ENCODE results near the gene WBP1. TPM values are rescaled to one million over a fixed set of nuclear protein-coding genes. Genes with fewer than 3 reads are reported as not detected.

The WBP1 gene
- polyA plus RNA-seq (2013, experiment 1 of 2): 46.3 TPM
- 45.2 TPM for polyA plus RNA-seq (2013, experiment 2 of 2)

DNA sequence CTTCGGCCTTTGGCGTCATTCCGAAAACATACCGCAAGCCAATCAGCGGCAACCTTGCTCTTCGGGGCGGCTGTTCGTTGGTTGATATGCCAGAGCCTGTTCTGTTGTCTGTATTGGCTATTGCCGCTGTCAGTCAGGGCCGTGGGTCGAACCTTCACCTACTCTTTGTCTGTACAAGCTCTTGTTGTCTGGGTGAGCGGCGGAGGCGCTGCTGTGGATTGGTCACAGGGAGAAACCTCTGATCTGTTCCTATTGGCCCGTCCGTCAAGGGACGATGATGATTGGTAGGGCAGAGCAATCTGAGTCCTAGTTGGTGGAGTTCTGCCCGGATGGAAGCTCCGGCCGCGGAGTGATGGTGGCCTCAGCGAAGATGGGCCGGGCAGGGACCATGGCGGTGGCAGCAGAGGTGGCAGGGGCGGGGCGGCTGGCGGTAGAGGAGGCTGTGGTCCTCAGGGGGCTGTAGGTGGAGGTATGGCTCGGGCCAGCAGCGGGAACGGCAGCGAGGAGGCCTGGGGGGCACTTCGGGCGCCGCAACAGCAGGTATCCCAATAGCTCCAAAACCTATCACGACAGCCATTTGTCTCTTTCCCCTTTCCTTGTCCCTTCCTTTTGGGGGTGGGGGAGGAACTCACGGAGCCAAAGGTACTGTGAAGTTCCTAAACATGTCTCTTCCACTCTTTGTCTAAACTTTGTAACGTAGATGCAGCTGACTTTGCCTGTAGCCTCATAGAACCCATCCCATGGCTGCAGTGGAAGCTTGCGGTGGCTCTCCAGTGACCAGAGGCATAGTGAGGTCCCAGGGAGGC is at the start of gene WBP1:
Gene WBP1 (plus strand): TSS at position 307 of the 806 bp plus-strand sequence. CDS start 165 bp downstream, at position 472.
- peak within 1 kb of the TSS; percentile 82 for H4K5ac ChIP-seq (ENCODE audit: low read length)

GRCh38 chr2:74413001-74413698 is 45.1 kb upstream of the WBP1 start:
- H2BK120ac ChIP-seq (ENCODE audit: low read depth, low read length): no peak overlapping the region
- H2BK15ac ChIP-seq (replicated peaks; ENCODE audit: low read depth): no peak overlapping the region
- H2AK5ac ChIP-seq (ENCODE audit: low read length): no peak overlapping the region
- no peaks in the 10 kb centered on the region for H3K4me1 ChIP-seq (ENCODE audit: control insufficient read depth, low read depth, low read length)
- no peak overlapping the region for H4K5ac ChIP-seq (ENCODE audit: low read length)
- no peak for DNase-seq
- H3K4ac ChIP-seq (ENCODE audit: low read depth, low read length): no peak overlapping the region
- H3K4me2 ChIP-seq (ENCODE audit: low read length): no peak overlapping the region
- H3K27me3 ChIP-seq (ENCODE audit: insufficient read depth, low read length, poor library complexity): no peaks in the 10 kb centered on the region
- no peak overlapping the region for H4K8ac ChIP-seq (ENCODE audit: low read depth, low read length)
- H3K27ac ChIP-seq (ENCODE audit: low read depth, low read length): no peak overlapping the region
- no peak overlapping the region for H3K9ac ChIP-seq (ENCODE audit: low read length)
- H2BK5ac ChIP-seq (ENCODE audit: low read length): no peak overlapping the region
- WGBS (ENCODE audit: extremely low coverage, insufficient coverage, low lambda C conversion rate): no CpG with 5 or more reads among the region's 8 CpGs
- H3K36me3 ChIP-seq (ENCODE audit: control insufficient read depth, insufficient read depth, low read length): no peaks in the 10 kb centered on the region
- H3K18ac ChIP-seq (ENCODE audit: low read length): no peak overlapping the region
- no peak overlapping the region for H3K4me3 ChIP-seq (ENCODE audit: low read length)
- H3K79me2 ChIP-seq (ENCODE audit: control insufficient read depth, insufficient read depth, low read length): no peaks in the 10 kb centered on the region
- no peak overlapping the region for H3K23ac ChIP-seq (ENCODE audit: low read length)
- no peaks in the 10 kb centered on the region for H3K79me1 ChIP-seq (ENCODE audit: low read length)
- no peak overlapping the region for H3K56ac ChIP-seq (ENCODE audit: low read length)

More for the DNA sequence above, at the start of gene WBP1:
- Histone ChIP-seq H3K27me3 (ENCODE audit: insufficient read depth, low read length, poor library complexity) (no peaks in the 10 kb centered on the region), H3K56ac (ENCODE audit: low read length) (peak within 1 kb of the TSS; percentile 100), H3K4ac (ENCODE audit: low read depth, low read length) (peak within 1 kb of the TSS; percentile 28), H3K36me3 (ENCODE audit: control insufficient read depth, insufficient read depth, low read length) (peaks cover 3% of the 10 kb centered on the region), H3K4me3 (ENCODE audit: low read length) (peak within 1 kb of the TSS; percentile 99), H2AK5ac (ENCODE audit: low read length) (peak within 1 kb of the TSS; percentile 84), H3K18ac (ENCODE audit: low read length) (peak within 1 kb of the TSS; percentile 34), H3K27ac (ENCODE audit: low read depth, low read length) (peak within 1 kb of the TSS; percentile 93), H3K23ac (ENCODE audit: low read length) (no peak within 1 kb of the TSS), H3K9ac (ENCODE audit: low read length) (peak within 1 kb of the TSS; percentile 100), H2BK15ac (replicated peaks; ENCODE audit: low read depth) (no peak within 1 kb of the TSS), H2BK5ac (ENCODE audit: low read length) (peak within 1 kb of the TSS; percentile 76), H2BK120ac (ENCODE audit: low read depth, low read length) (no peak within 1 kb of the TSS), H4K8ac (ENCODE audit: low read depth, low read length) (peak within 1 kb of the TSS; percentile 43), H3K4me2 (ENCODE audit: low read length) (peak within 1 kb of the TSS; percentile 96), H3K4me1 (ENCODE audit: control insufficient read depth, low read depth, low read length) (peaks cover 6% of the 10 kb centered on the region), H3K79me2 (ENCODE audit: control insufficient read depth, insufficient read depth, low read length) (peaks cover 9% of the 10 kb centered on the region), H3K79me1 (ENCODE audit: low read length) (peaks cover 10% of the 10 kb centered on the region)
- DNase-seq: peak; percentile 100
- WGBS (ENCODE audit: extremely low coverage, insufficient coverage, low lambda C conversion rate): no CpG with 5 or more reads among the region's 38 CpGs

DNA sequence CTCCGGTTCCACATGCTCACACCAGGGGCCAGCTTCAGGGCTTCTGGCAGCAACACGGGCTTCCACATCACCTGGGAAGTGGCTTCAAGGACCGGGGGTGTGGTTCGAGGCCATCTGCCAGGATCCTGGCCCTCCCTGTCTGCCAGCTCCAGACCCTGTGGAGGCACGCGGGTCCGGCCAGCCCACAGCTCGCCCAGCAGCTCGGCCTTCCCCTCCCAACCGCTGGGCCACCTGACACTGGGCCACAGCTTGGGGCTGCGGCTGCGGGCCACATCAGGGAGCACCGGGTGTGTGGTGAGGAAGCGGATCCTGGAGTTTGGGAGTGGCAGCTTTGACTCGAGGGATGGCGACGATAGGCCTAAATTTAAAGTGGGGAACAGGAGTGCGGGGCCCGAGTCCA is 43.8 kb upstream of the WBP1 start:
- no peaks in the 10 kb centered on the region for H3K27me3 ChIP-seq (ENCODE audit: insufficient read depth, low read length, poor library complexity)
- no peak overlapping the region for H3K4me3 ChIP-seq (ENCODE audit: low read length)
- no peak overlapping the region for H3K23ac ChIP-seq (ENCODE audit: low read length)
- H4K5ac ChIP-seq (ENCODE audit: low read length): no peak overlapping the region
- DNase-seq: no peak
- H3K4ac ChIP-seq (ENCODE audit: low read depth, low read length): no peak overlapping the region
- H2BK15ac ChIP-seq (replicated peaks; ENCODE audit: low read depth): no peak overlapping the region
- H3K4me2 ChIP-seq (ENCODE audit: low read length): no peak overlapping the region
- no CpG with 5 or more reads among the region's 19 CpGs for whole genome bisulfite sequencing (ENCODE audit: extremely low coverage, insufficient coverage, low lambda C conversion rate)
- no peak overlapping the region for H3K18ac ChIP-seq (ENCODE audit: low read length)
- no peak overlapping the region for H3K9ac ChIP-seq (ENCODE audit: low read length)
- H3K56ac ChIP-seq (ENCODE audit: low read length): no peak overlapping the region
- no peak overlapping the region for H4K8ac ChIP-seq (ENCODE audit: low read depth, low read length)
- H3K27ac ChIP-seq (ENCODE audit: low read depth, low read length): no peak overlapping the region
- no peak overlapping the region for H2AK5ac ChIP-seq (ENCODE audit: low read length)
- H2BK5ac ChIP-seq (ENCODE audit: low read length): no peak overlapping the region
- no peak overlapping the region for H2BK120ac ChIP-seq (ENCODE audit: low read depth, low read length)
- H3K79me1 ChIP-seq (ENCODE audit: low read length): no peaks in the 10 kb centered on the region
- H3K36me3 ChIP-seq (ENCODE audit: control insufficient read depth, insufficient read depth, low read length): no peaks in the 10 kb centered on the region
- no peaks in the 10 kb centered on the region for H3K4me1 ChIP-seq (ENCODE audit: control insufficient read depth, low read depth, low read length)
- H3K79me2 ChIP-seq (ENCODE audit: control insufficient read depth, insufficient read depth, low read length): no peaks in the 10 kb centered on the region

GRCh38 chr2:74414881-74415761 is 43.1 kb upstream of the WBP1 start:
- no peak for DNase-seq
- WGBS (ENCODE audit: extremely low coverage, insufficient coverage, low lambda C conversion rate): no CpG with 5 or more reads among the region's 66 CpGs
- no peak overlapping the region for H3K56ac ChIP-seq (ENCODE audit: low read length)
- no peak overlapping the region for H3K9ac ChIP-seq (ENCODE audit: low read length)
- H2AK5ac ChIP-seq (ENCODE audit: low read length): no peak overlapping the region
- H2BK15ac ChIP-seq (replicated peaks; ENCODE audit: low read depth): no peak overlapping the region
- no peaks in the 10 kb centered on the region for H3K79me1 ChIP-seq (ENCODE audit: low read length)
- H4K8ac ChIP-seq (ENCODE audit: low read depth, low read length): no peak overlapping the region
- no peaks in the 10 kb centered on the region for H3K4me1 ChIP-seq (ENCODE audit: control insufficient read depth, low read depth, low read length)
- no peak overlapping the region for H3K4me2 ChIP-seq (ENCODE audit: low read length)
- no peaks in the 10 kb centered on the region for H3K27me3 ChIP-seq (ENCODE audit: insufficient read depth, low read length, poor library complexity)
- no peak overlapping the region for H3K4me3 ChIP-seq (ENCODE audit: low read length)
- H3K27ac ChIP-seq (ENCODE audit: low read depth, low read length): no peak overlapping the region
- H2BK5ac ChIP-seq (ENCODE audit: low read length): no peak overlapping the region
- no peak overlapping the region for H2BK120ac ChIP-seq (ENCODE audit: low read depth, low read length)
- no peaks in the 10 kb centered on the region for H3K36me3 ChIP-seq (ENCODE audit: control insufficient read depth, insufficient read depth, low read length)
- no peak overlapping the region for H3K4ac ChIP-seq (ENCODE audit: low read depth, low read length)
- H4K5ac ChIP-seq (ENCODE audit: low read length): no peak overlapping the region
- no peaks in the 10 kb centered on the region for H3K79me2 ChIP-seq (ENCODE audit: control insufficient read depth, insufficient read depth, low read length)
- H3K23ac ChIP-seq (ENCODE audit: low read length): no peak overlapping the region
- no peak overlapping the region for H3K18ac ChIP-seq (ENCODE audit: low read length)

DNA sequence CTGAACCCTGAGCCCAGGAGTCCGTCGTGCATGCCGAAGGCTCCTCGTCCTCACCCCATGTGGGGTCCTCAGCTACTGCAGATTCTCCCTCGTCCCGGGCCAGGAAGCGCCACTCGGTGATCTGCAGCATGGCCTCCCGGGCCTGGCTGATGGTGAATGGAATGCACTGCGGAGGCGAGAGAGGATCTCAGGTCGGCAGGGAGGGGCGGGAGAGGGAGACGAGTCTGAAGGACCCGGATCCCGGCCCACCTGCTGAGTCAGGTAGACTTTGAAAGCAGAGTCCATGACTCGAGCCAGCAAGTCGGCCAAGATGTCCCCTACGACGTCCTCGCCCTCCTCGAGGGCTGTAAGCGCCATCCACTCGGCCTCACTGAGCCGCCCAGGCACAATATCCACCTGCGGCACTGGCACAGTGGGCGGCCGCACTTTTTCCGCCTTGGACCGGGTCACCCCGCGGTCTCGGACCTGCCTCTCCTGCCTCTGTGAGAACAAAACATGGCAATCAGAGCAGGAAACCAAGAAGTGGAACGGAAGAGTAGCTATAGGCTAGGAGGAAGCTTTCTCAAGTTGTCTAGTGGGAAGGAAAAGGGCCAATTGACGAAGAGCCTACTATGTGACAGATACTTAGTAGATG is 42.4 kb upstream of the WBP1 start:
- no peak for DNase-seq
- Histone ChIP-seq H4K5ac (ENCODE audit: low read length) (no peak overlapping the region), H3K4me3 (ENCODE audit: low read length) (no peak overlapping the region), H3K4me2 (ENCODE audit: low read length) (no peak overlapping the region), H3K4ac (ENCODE audit: low read depth, low read length) (no peak overlapping the region), H2AK5ac (ENCODE audit: low read length) (no peak overlapping the region), H2BK5ac (ENCODE audit: low read length) (no peak overlapping the region), H3K79me2 (ENCODE audit: control insufficient read depth, insufficient read depth, low read length) (no peaks in the 10 kb centered on the region), H3K79me1 (ENCODE audit: low read length) (no peaks in the 10 kb centered on the region), H2BK120ac (ENCODE audit: low read depth, low read length) (no peak overlapping the region), H3K27ac (ENCODE audit: low read depth, low read length) (no peak overlapping the region), H3K56ac (ENCODE audit: low read length) (no peak overlapping the region), H3K27me3 (ENCODE audit: insufficient read depth, low read length, poor library complexity) (no peaks in the 10 kb centered on the region), H3K18ac (ENCODE audit: low read length) (no peak overlapping the region), H3K4me1 (ENCODE audit: control insufficient read depth, low read depth, low read length) (no peaks in the 10 kb centered on the region), H2BK15ac (replicated peaks; ENCODE audit: low read depth) (no peak overlapping the region), H3K9ac (ENCODE audit: low read length) (no peak overlapping the region), H4K8ac (ENCODE audit: low read depth, low read length) (no peak overlapping the region), H3K23ac (ENCODE audit: low read length) (no peak overlapping the region), H3K36me3 (ENCODE audit: control insufficient read depth, insufficient read depth, low read length) (no peaks in the 10 kb centered on the region)
- WGBS (ENCODE audit: extremely low coverage, insufficient coverage, low lambda C conversion rate): no CpG with 5 or more reads among the region's 35 CpGs
